Fibroblast of pulmonary artery (primary cell): ENCODE data around the gene AURKA.

Experiments used
- DNase-seq: peaks from one replicate; pipeline ENCODE4 v3.0.0-alpha.2; 2010; ENCODE audit warnings: low read depth
- H3K4me3 ChIP-seq: replicated peaks from 2 replicates; pipeline ENCODE4 v1.5.1; 2011; ENCODE audit warnings: low read depth, mild to moderate bottlenecking, control low read depth, low read length, moderate library complexity
- CTCF ChIP-seq: IDR thresholded peaks from 2 replicates; pipeline ENCODE4 v1.5.1; 2011; ENCODE audit warnings: mild to moderate bottlenecking, control low read depth, low read length, inconsistent platforms; ENCODE audit errors: missing control alignments

AURKA gene

GRCh38 chr20:56361900-56362299 lies 30.1 kb downstream of the AURKA start:
- DNase-seq = no peak
- no peak overlapping the region for H3K4me3 ChIP-seq
- TF ChIP-seq CTCF = no peak

GRCh38 chr20:56360908-56361205 lies 31.2 kb downstream of the AURKA start:
- no peak for DNase-seq
- TF ChIP-seq CTCF = no peak
- no peak overlapping the region for H3K4me3 ChIP-seq

- no peak for TF ChIP-seq CTCF
- H3K4me3 ChIP-seq = peak overlapping the region; percentile 86
- DNase-seq = no peak
Measured at GRCh38 chr20:56360133-56360907, 31.7 kb downstream of the AURKA start.

GRCh38 chr20:56359212-56360132 lies 32.5 kb downstream of the AURKA start:
- DNase-seq = peak; percentile 79
- H3K4me3 ChIP-seq = peak overlapping the region; percentile 86
- no peak for TF ChIP-seq CTCF

- DNase-seq = peak; percentile 88
- H3K4me3 ChIP-seq = peak within 1 kb of the TSS; percentile 86
- TF ChIP-seq CTCF = no peak
Measured at GRCh38 chr20:56358600-56359211, 33.3 kb downstream of the AURKA start, which contains the start of gene FAM210B. Gene FAM210B, plus strand, starts transcription at chr20:56358974. Its CDS starts 32 bp downstream, at chr20:56359006.

GRCh38 chr20:56358070-56358469 lies 33.9 kb downstream of the AURKA start:
- H3K4me3 ChIP-seq = peak overlapping the region; percentile 42
- no peak for TF ChIP-seq CTCF
- no peak for DNase-seq
